ENCODE data around the gene CCDC51. TPM values are rescaled to one million over a fixed set of nuclear protein-coding genes. Genes with fewer than 3 reads are reported as not detected.

The CCDC51 gene
- total and polyA plus RNA-seq, 9 of the 15 experiments (the other 6 are each of a cell fraction or from before 2014, with no cell fraction given): 6.5 to 18.6 (median 15.7) TPM

DNA sequence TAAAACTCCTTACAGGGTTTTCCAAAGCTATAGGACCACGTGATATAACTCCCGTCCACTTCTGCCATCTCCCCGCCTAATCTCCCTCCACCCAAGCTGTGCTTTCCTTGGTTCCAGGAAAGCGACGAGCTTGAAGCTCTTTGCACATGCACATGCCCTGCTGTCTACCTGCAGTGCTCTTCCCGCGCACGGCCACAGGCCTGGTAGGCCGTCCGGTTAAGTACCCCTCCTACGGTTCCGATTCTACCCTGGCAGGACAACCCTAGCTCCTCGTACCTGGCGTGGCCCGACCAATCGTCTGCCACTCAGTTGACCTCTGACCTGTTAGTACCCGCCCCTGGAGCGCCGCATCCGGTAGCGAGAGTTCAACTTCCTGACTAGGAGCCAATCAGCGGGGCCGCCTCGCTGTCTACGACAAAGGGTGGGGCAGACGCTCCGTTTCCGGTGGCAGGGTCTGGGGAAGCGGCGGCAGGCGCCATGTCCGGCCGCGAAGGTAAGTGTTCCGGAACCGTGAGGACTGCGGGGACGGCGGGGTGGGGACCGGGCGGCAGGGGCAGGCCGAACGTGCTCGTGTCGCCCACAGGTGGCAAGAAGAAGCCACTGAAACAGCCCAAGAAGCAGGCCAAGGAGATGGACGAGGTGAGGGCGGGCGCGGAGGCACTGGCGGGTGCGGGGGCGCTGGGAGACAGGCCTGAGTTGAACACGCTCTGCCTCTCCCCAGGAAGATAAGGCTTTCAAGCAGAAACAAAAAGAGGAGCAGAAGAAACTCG is at the start of gene CCDC51, which contains the start of gene TMA7 (continued):
- TF ChIP-seq ZNF143 (CRISPR knock-in tag; IDR thresholded peaks at IDR 0.05) (no peak), KLF13 (tag; IDR thresholded peaks at IDR 0.05; ENCODE audit: borderline replicate concordance, low read depth) (no peak), CTBP1 (IDR thresholded peaks at IDR 0.05; ENCODE audit: borderline replicate concordance) (no peak; the same call in 1 of the 2 replicates), HCFC1 (IDR thresholded peaks at IDR 0.05; ENCODE audit: low read depth, low read length) (peak; percentile 69; the same call in 1 of the 2 replicates), HOXB6 (CRISPR knock-in tag; IDR thresholded peaks at IDR 0.05; ENCODE audit: borderline replicate concordance) (no peak), U2AF1 (optimal IDR thresholded peaks at IDR 0.05; ENCODE audit: low read depth, low read length) (no peak), POLR2B (IDR thresholded peaks at IDR 0.05; ENCODE audit: low read depth, partially characterized antibody) (peak; percentile 87), SRSF3 (IDR thresholded peaks at IDR 0.05; ENCODE audit: insufficient read depth, low read length) (no peak), FIP1L1 (IDR thresholded peaks at IDR 0.05; ENCODE audit: low read depth, low read length, poor library complexity, severe bottlenecking) (no peak), RFX1 (IDR thresholded peaks at IDR 0.05) (no peak), EHMT2 (IDR thresholded peaks at IDR 0.05) (no peak), SOX6 (IDR thresholded peaks at IDR 0.05) (no peak), ZNF184 (CRISPR knock-in tag; IDR thresholded peaks at IDR 0.05) (no peak), HDAC8 (tag; IDR thresholded peaks at IDR 0.05) (no peak), HMG20B (CRISPR knock-in tag; IDR thresholded peaks at IDR 0.05) (no peak)
- TF ChIP-seq, protein P1, sequence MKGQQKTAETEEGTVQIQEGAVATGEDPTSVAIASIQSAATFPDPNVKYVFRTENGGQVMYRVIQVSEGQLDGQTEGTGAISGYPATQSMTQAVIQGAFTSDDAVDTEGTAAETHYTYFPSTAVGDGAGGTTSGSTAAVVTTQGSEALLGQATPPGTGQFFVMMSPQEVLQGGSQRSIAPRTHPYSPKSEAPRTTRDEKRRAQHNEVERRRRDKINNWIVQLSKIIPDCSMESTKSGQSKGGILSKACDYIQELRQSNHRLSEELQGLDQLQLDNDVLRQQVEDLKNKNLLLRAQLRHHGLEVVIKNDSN (CRISPR knock-in tag; IDR thresholded peaks at IDR 0.05): no peak
- TF ChIP-seq, protein P2, sequence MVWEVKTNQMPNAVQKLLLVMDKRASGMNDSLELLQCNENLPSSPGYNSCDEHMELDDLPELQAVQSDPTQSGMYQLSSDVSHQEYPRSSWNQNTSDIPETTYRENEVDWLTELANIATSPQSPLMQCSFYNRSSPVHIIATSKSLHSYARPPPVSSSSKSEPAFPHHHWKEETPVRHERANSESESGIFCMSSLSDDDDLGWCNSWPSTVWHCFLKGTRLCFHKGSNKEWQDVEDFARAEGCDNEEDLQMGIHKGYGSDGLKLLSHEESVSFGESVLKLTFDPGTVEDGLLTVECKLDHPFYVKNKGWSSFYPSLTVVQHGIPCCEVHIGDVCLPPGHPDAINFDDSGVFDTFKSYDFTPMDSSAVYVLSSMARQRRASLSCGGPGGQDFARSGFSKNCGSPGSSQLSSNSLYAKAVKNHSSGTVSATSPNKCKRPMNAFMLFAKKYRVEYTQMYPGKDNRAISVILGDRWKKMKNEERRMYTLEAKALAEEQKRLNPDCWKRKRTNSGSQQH (CRISPR knock-in tag; IDR thresholded peaks at IDR 0.05): peak; percentile 25; the same call in 1 of the 2 replicates
- TF ChIP-seq, protein P3, sequence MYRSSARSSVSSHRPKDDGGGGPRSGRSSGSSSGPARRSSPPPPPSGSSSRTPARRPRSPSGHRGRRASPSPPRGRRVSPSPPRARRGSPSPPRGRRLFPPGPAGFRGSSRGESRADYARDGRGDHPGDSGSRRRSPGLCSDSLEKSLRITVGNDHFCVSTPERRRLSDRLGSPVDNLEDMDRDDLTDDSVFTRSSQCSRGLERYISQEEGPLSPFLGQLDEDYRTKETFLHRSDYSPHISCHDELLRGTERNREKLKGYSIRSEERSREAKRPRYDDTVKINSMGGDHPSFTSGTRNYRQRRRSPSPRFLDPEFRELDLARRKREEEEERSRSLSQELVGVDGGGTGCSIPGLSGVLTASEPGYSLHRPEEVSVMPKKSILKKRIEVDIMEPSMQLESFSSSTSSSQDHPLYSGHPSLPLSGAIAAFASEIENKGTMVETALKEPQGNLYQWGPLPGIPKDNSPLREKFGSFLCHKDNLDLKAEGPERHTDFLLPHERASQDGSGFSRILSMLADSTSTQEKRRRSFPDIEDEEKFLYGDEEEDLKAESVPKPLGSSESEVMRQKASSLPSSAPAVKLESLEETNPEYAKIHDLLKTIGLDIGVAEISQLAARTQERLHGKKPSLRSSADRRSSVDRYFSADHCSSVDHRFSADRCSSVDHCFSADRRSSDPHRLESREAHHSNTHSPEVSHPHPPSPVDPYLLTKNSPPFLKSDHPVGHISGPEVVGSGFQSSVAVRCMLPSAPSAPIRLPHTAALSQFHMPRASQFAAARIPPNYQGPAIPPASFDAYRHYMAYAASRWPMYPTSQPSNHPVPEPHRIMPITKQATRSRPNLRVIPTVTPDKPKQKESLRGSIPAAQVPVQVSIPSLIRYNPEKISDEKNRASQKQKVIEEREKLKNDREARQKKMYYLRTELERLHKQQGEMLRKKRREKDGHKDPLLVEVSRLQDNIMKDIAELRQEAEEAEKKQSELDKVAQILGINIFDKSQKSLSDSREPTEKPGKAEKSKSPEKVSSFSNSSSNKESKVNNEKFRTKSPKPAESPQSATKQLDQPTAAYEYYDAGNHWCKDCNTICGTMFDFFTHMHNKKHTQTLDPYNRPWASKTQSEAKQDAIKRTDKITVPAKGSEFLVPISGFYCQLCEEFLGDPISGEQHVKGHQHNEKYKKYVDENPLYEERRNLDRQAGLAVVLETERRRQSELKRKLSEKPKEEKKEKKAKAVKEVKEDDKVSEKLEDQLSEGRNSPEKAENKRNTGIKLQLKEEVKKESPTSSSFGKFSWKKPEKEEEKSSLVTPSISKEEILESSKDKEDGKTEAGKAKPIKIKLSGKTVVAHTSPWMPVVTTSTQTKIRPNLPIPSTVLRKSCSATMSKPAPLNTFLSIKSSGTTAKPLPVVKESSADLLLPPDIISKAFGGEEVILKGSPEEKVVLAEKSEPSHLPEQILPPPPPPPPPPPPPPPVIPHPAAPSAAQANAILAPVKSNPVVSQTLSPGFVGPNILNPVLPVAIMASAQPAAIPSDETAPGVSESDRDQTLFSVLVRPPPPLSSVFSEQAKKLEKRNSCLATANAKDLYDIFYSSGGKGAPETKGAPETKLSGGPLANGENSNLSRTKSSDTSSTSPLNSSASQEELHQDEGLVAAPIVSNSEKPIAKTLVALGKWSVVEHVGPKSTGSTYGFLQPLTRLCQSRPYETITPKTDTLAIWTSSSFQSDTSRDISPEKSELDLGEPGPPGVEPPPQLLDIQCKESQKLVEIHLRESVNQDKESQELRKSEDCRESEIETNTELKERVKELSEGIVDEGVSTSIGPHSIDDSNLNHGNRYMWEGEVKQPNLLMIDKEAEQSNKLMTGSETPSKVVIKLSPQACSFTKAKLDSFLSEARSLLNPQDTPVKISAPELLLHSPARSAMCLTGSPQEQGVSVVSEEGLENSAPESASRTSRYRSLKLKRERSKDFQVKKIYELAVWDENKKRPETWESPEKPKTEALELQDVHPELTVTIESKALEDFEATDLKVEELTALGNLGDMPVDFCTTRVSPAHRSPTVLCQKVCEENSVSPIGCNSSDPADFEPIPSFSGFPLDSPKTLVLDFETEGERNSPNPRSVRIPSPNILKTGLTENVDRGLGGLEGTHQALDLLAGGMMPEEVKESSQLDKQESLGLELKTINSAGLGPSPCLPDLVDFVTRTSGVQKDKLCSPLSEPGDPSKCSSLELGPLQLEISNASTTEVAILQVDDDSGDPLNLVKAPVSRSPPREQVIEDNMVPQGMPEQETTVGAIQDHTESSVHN (IDR thresholded peaks at IDR 0.05; ENCODE audit: borderline replicate concordance in 1 of 2, low read depth in 1 of 2): no peak

Measured in K562 (cell line).